HepG2 (cell line): Measurements from ENCODE around the gene SPOP. TPM values are rescaled to one million over a fixed set of nuclear protein-coding genes. Genes with fewer than 3 reads are reported as not detected.

Experiments used
- AGO2 ChIP-seq: fragments of 200-400 bp; formaldehyde crosslinking; optimal IDR thresholded peaks from 2 replicates; pipeline ENCODE3; 2017; ENCODE audit warnings: mild to moderate bottlenecking, low read depth, low read length, moderate library complexity
- CC2D1A ChIP-seq: sonication (generic); formaldehyde crosslinking; IDR thresholded peaks from 2 replicates; pipeline ENCODE4 v1.8.1; 2023; ENCODE audit warnings: mild to moderate bottlenecking, missing genetic modification reagents
- DMAP1 ChIP-seq: IDR thresholded peaks from 2 replicates; pipeline ENCODE4 v1.6.1; 2016
- DNMT3B ChIP-seq: conservative IDR thresholded peaks from 2 replicates; pipeline ENCODE4 v1.6.1; 2016; ENCODE audit warnings: missing biosample characterization, control low read depth
- KDM1A ChIP-seq: IDR thresholded peaks from 2 replicates; pipeline ENCODE4 v1.6.1; 2016; ENCODE audit warnings: missing compliant biosample characterization
- PCBP2 ChIP-seq: fragments of 200-400 bp; formaldehyde crosslinking; optimal IDR thresholded peaks from 2 replicates; pipeline ENCODE3; 2018; ENCODE audit warnings: low read length, low read depth; ENCODE audit not compliant: poor library complexity, severe bottlenecking
- SNAPC2 ChIP-seq: sonication (generic); formaldehyde crosslinking; IDR thresholded peaks from 2 replicates; pipeline ENCODE4 v1.8.1; 2022; ENCODE audit warnings: mild to moderate bottlenecking, missing genetic modification reagents
- TGIF2 ChIP-seq: IDR thresholded peaks from 2 replicates; pipeline ENCODE4 v1.6.1; 2016; ENCODE audit warnings: control low read depth, missing compliant biosample characterization
- TOPORS ChIP-seq: sonication (generic); formaldehyde crosslinking; IDR thresholded peaks from 2 replicates; pipeline ENCODE4 v1.8.0; 2023; ENCODE audit warnings: mild to moderate bottlenecking, missing genetic modification reagents
- U2AF1 ChIP-seq: fragments of 200-400 bp; formaldehyde crosslinking; optimal IDR thresholded peaks from 2 replicates; pipeline ENCODE3; 2017; ENCODE audit warnings: mild to moderate bottlenecking, low read depth, low read length
- ZMYM4 ChIP-seq: sonication (generic); formaldehyde crosslinking; IDR thresholded peaks from 2 replicates; pipeline ENCODE4 v1.8.1; 2023; ENCODE audit warnings: mild to moderate bottlenecking, missing genetic modification reagents
- polyA plus RNA-seq, 8 experiments: library from polyadenylated mRNA; depleted of rRNA in 3 of 8; stranded (reverse) in 7 of 8; unstranded in 1 of 8; fragments of >200 nt; fragmentation: Illumina TruSeq in 4 of 8; extraction: Trizol in 4 of 8; gene quantifications; 2 replicates each; pipeline versions ENCODE4 v1.2.1 to v1.2.3, GENCODE V29; 2011 to 2016; ENCODE audit warnings: low read depth in 4 of 8, missing spikeins in 1 of 8, mixed read lengths in 1 of 8; ENCODE audit not compliant: insufficient read depth in 1 of 8
- total RNA-seq, 5 experiments: library from RNA; depleted of rRNA; stranded (reverse); fragments of >200 nt; fragmentation: Illumina TruSeq; extraction: Trizol; gene quantifications; 2 replicates each; pipeline ENCODE4 v1.2.3, GENCODE V29; 2016; ENCODE audit warnings: low read depth in 1 of 5
- TF ChIP-seq, protein P1 (sequence below): sonication (generic); formaldehyde crosslinking; IDR thresholded peaks from 2 replicates; pipeline ENCODE4 v1.5.1; 2020; ENCODE audit warnings: mild to moderate bottlenecking, missing genetic modification reagents, borderline replicate concordance
- TF ChIP-seq, protein P2 (sequence below): sonication (generic); formaldehyde crosslinking; IDR thresholded peaks from 2 replicates; pipeline ENCODE4 v1.4.0; 2020; ENCODE audit warnings: missing genetic modification reagents, borderline replicate concordance
- TF ChIP-seq, protein P3 (sequence below): IDR thresholded peaks from 2 replicates; pipeline ENCODE4 v1.6.1; 2016
- TF ChIP-seq, protein P4 (sequence below): sonication (generic); formaldehyde crosslinking; conservative IDR thresholded peaks from 2 replicates; pipeline ENCODE4 v1.5.0; 2020; ENCODE audit warnings: missing genetic modification reagents
- TF ChIP-seq, protein P5 (sequence below): sonication (generic); formaldehyde crosslinking; IDR thresholded peaks from 2 replicates; pipeline ENCODE4 v1.5.0; 2020; ENCODE audit warnings: missing genetic modification reagents, mild to moderate bottlenecking, borderline replicate concordance
- TF ChIP-seq, protein P6 (sequence below): IDR thresholded peaks from 2 replicates; pipeline ENCODE4 v1.6.1; 2016; ENCODE audit warnings: missing genetic modification reagents, missing compliant biosample characterization

SPOP gene
- total and polyA plus RNA-seq, 2 of the 13 experiments (the other 11 are each of a cell fraction or from before 2014, with no cell fraction given): 52.8 to 60.8 TPM

DNA sequence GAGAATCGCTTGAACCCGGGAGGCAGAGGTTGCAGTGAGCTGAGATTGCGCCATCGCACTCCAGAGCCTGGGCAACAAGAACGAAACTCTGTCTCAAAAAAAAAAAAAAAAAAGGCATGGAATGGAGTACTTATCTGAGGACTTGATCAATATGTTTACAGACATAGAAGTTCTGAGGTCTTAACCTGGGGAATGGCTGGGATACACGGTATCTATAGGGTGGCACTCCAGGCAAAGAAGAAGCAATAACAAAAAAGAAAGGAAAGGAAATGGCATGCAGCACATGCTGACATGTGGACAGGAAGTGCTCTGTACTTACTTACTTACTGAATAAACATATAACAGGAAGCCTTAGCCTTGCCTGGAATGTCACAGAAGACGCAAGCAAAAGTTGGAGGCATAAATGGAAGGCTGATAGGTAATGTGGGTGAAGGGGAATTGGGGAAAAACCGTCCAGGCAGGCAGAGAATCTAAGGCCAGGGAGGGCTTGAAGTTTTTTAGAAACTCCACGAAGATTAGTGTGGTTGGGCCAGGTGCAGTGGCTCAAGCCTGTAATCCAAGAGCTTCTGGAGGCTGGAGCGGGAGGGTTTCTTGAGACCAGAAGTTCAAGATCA is 10.1 kb upstream of the SPOP start (continued):
- TF ChIP-seq, protein P1, sequence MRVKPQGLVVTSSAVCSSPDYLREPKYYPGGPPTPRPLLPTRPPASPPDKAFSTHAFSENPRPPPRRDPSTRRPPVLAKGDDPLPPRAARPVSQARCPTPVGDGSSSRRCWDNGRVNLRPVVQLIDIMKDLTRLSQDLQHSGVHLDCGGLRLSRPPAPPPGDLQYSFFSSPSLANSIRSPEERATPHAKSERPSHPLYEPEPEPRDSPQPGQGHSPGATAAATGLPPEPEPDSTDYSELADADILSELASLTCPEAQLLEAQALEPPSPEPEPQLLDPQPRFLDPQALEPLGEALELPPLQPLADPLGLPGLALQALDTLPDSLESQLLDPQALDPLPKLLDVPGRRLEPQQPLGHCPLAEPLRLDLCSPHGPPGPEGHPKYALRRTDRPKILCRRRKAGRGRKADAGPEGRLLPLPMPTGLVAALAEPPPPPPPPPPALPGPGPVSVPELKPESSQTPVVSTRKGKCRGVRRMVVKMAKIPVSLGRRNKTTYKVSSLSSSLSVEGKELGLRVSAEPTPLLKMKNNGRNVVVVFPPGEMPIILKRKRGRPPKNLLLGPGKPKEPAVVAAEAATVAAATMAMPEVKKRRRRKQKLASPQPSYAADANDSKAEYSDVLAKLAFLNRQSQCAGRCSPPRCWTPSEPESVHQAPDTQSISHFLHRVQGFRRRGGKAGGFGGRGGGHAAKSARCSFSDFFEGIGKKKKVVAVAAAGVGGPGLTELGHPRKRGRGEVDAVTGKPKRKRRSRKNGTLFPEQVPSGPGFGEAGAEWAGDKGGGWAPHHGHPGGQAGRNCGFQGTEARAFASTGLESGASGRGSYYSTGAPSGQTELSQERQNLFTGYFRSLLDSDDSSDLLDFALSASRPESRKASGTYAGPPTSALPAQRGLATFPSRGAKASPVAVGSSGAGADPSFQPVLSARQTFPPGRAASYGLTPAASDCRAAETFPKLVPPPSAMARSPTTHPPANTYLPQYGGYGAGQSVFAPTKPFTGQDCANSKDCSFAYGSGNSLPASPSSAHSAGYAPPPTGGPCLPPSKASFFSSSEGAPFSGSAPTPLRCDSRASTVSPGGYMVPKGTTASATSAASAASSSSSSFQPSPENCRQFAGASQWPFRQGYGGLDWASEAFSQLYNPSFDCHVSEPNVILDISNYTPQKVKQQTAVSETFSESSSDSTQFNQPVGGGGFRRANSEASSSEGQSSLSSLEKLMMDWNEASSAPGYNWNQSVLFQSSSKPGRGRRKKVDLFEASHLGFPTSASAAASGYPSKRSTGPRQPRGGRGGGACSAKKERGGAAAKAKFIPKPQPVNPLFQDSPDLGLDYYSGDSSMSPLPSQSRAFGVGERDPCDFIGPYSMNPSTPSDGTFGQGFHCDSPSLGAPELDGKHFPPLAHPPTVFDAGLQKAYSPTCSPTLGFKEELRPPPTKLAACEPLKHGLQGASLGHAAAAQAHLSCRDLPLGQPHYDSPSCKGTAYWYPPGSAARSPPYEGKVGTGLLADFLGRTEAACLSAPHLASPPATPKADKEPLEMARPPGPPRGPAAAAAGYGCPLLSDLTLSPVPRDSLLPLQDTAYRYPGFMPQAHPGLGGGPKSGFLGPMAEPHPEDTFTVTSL (CRISPR knock-in tag): peak; percentile 29; the same call in 1 of the 2 replicates
- TF ChIP-seq U2AF1: no peak
- peak; percentile 33; the same call in 1 of the 2 replicates for TF ChIP-seq SNAPC2 (CRISPR knock-in tag)
- TF ChIP-seq, protein P2, sequence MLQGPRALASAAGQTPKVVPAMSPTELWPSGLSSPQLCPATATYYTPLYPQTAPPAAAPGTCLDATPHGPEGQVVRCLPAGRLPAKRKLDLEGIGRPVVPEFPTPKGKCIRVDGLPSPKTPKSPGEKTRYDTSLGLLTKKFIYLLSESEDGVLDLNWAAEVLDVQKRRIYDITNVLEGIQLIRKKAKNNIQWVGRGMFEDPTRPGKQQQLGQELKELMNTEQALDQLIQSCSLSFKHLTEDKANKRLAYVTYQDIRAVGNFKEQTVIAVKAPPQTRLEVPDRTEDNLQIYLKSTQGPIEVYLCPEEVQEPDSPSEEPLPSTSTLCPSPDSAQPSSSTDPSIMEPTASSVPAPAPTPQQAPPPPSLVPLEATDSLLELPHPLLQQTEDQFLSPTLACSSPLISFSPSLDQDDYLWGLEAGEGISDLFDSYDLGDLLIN: no peak
- no peak for TF ChIP-seq KDM1A (CRISPR knock-in tag)
- TF ChIP-seq CC2D1A: no peak
- TF ChIP-seq, protein P3, sequence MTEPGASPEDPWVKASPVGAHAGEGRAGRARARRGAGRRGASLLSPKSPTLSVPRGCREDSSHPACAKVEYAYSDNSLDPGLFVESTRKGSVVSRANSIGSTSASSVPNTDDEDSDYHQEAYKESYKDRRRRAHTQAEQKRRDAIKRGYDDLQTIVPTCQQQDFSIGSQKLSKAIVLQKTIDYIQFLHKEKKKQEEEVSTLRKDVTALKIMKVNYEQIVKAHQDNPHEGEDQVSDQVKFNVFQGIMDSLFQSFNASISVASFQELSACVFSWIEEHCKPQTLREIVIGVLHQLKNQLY (CRISPR knock-in tag): peak; percentile 76
- TF ChIP-seq, protein P4, sequence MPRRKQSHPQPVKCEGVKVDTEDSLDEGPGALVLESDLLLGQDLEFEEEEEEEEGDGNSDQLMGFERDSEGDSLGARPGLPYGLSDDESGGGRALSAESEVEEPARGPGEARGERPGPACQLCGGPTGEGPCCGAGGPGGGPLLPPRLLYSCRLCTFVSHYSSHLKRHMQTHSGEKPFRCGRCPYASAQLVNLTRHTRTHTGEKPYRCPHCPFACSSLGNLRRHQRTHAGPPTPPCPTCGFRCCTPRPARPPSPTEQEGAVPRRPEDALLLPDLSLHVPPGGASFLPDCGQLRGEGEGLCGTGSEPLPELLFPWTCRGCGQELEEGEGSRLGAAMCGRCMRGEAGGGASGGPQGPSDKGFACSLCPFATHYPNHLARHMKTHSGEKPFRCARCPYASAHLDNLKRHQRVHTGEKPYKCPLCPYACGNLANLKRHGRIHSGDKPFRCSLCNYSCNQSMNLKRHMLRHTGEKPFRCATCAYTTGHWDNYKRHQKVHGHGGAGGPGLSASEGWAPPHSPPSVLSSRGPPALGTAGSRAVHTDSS (CRISPR knock-in tag): no peak
- no peak for TF ChIP-seq AGO2
- TF ChIP-seq TGIF2: peak; percentile 74; the same call in 1 of the 2 replicates
- no peak for TF ChIP-seq TOPORS (CRISPR knock-in tag)
- TF ChIP-seq PCBP2: no peak
- TF ChIP-seq, protein P5, sequence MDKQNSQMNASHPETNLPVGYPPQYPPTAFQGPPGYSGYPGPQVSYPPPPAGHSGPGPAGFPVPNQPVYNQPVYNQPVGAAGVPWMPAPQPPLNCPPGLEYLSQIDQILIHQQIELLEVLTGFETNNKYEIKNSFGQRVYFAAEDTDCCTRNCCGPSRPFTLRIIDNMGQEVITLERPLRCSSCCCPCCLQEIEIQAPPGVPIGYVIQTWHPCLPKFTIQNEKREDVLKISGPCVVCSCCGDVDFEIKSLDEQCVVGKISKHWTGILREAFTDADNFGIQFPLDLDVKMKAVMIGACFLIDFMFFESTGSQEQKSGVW: no peak
- TF ChIP-seq DNMT3B (CRISPR knock-in tag): peak; percentile 86
- TF ChIP-seq ZMYM4: no peak; the same call in 1 of the 2 replicates
- TF ChIP-seq, protein P6, sequence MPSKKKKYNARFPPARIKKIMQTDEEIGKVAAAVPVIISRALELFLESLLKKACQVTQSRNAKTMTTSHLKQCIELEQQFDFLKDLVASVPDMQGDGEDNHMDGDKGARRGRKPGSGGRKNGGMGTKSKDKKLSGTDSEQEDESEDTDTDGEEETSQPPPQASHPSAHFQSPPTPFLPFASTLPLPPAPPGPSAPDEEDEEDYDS (CRISPR knock-in tag): peak; percentile 51; the same call in 1 of the 2 replicates
- TF ChIP-seq DMAP1 (CRISPR knock-in tag): peak; percentile 45
